T-helper 17 cell (primary cell): Measurements from ENCODE around the gene TRPV3. TPM values are rescaled to one million over a fixed set of nuclear protein-coding genes. Genes with fewer than 3 reads are reported as not detected.

Experiments
- ATAC-seq: fragments of 150-1000 bp; cut with Tn5 transposase; 2 replicates; pipeline ENCODE4 v1.10.0; 2021; ENCODE audit warnings: mild to moderate bottlenecking, moderate library complexity
- DNase-seq, 3 donors: peaks; one replicate each; pipeline versions ENCODE4 v3.0.0 to v3.0.0-alpha.2; 2020 to 2021
- H3K9me3 ChIP-seq: one replicate; pipeline ENCODE4 v1.7.0; 2013; ENCODE audit warnings: low read length, mild to moderate bottlenecking; ENCODE audit not compliant: control insufficient read depth, poor library complexity, severe bottlenecking
- H3K27ac Mint-ChIP-seq: one replicate; pipeline ENCODE4 v1.8.0; 2022; ENCODE audit warnings: mild to moderate bottlenecking, moderate library complexity, mixed read lengths
- H3K27me3 Mint-ChIP-seq: one replicate; pipeline ENCODE4 v1.8.0; 2022; ENCODE audit warnings: mixed read lengths
- H3K36me3 Mint-ChIP-seq: one replicate; pipeline ENCODE4 v1.8.0; 2022; ENCODE audit warnings: low read depth, mixed read lengths
- H3K4me1 Mint-ChIP-seq: one replicate; pipeline ENCODE4 v1.8.0; 2022; ENCODE audit warnings: mild to moderate bottlenecking, mixed read lengths
- H3K4me3 Mint-ChIP-seq: one replicate; pipeline ENCODE4 v1.8.0; 2022; ENCODE audit warnings: mild to moderate bottlenecking, moderate library complexity, mixed read lengths
- total RNA-seq, 4 donors: library from RNA in 2 of 4; stranded (reverse) in 2 of 4; gene quantifications; one replicate each; pipeline ENCODE4 v1.2.3 and lab custom pipeline; 2022 to 2026

The TRPV3 gene
- total RNA-seq (under 1 TPM; 0.27 to 0.55 TPM), total RNA-seq (lab: John Stamatoyannopoulos, UW) (0.30 to 0.58 reads per million in 2 donors)

DNA sequence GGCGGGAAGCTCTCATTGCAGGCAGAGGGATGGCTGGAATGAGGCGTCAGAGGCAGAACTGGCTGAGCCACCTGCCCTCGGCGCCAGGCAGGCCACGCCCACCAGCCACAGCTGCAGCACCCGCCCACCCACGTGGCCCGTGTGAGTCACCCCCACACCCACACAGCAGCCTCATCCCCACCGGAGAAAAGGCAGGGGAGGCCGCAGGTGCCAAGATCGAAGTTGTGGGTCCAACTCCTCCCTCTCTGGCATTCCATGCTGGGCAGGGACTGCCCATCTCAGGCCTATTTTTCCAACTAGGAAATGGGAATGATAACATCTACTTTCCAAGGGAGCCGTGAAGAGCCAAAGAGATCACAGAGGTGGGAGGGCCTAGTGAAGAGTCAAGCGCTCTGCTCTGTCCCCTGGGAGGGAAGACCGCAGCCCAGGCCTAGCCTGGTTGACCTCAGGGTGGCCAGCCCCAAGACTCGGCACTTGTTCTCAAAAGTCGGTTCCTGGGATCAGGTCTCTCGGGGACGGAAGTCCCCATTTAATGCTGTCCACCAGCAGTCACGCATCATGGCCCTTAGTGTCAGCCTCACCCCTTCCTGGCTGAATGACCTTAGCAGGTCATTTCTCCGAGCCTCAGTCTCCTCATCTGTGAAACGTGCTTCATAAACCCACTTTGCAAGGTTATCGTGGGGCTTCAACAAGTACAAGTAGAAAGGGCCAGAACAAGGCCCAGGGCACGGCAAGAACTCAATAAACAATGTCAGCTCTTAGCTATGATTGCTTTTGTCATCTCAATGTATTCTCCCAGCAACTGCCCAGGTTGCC lies at the start of gene TRPV3:
TRPV3 (minus strand) TSS at position 45 of the 816 bp plus-strand sequence. CDS start 2,962 bp downstream, outside the sequence.
- Mint-ChIP-seq H3K27me3 (peaks cover 16% of the 10 kb centered on the region), H3K27ac (peak within 1 kb of the TSS; percentile 81), H3K36me3 (peaks cover 2% of the 10 kb centered on the region), H3K4me1 (peaks cover 9% of the 10 kb centered on the region), H3K4me3 (peak within 1 kb of the TSS; percentile 68)
- no peaks in the 10 kb centered on the region for H3K9me3 ChIP-seq
- DNase-seq (peak; percentile 34 to 53 (median 35)), ATAC-seq (peak; percentile 75)

DNA sequence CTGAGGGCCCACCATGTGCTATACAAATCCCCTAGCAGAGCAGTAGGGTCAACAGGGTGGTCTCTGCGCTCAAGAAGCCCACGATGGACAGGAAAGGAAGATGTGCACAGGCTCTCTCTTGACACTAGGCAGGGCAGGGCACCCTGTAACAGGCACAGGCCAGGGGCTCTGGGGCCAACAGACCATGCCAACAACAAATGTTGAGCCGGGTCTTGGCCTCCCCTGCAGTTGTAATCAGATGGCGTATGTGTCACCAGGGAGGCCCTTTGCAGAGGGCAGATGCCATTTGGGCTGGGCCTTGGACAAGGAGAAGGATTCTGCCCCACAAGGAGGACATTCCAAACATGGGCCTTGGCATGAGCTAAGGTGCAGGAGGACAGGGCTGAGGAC lies 46.3 kb upstream of the TRPV3 start:
- no peaks in the 10 kb centered on the region for H3K9me3 ChIP-seq
- Mint-ChIP-seq H3K27me3 (no peaks in the 10 kb centered on the region), H3K4me3 (no peak overlapping the region), H3K36me3 (no peaks in the 10 kb centered on the region), H3K27ac (no peak overlapping the region), H3K4me1 (peaks cover 6% of the 10 kb centered on the region)
- ATAC-seq (no peak), DNase-seq (no peak)

DNA sequence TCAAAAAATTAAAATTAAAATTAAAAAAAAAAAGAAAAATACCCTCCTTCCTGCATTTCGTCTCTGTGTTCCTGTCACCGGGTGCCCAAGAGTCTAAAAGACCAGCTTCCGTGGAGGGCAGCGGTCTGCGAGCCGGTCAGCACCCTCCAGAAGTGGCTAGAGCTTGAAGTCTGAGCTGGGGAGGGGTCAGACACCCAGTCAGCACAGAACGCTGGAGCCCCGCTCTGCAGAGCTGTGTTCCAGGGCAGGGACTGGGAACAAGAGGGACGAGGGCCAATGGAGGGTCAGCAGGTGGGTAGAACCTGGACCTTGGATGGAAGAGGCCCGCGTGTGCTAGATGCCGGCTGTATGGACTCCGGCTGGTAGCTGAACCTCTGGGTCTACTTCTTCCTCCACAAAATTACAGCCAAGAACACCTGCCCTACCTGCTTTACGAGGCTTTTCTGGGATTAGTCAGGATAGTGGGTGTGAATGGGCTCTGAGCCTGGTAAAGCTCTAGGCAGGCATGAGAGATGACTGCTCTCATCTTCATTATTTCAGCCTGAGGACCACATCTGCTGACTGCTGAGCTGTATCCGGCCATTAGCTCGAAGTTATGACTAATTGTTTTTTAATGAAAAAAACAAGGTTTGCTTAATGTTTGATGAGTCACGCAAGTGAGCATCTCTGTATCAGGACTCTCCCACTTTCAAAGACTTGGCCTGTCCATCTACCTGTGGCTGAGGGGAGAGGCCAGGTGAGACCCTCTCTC lies 45.7 kb upstream of the TRPV3 start:
- H3K27ac Mint-ChIP-seq, result no peak overlapping the region
- H3K36me3 Mint-ChIP-seq, result no peaks in the 10 kb centered on the region
- DNase-seq (no peak), ATAC-seq (no peak)
- H3K9me3 ChIP-seq, result no peaks in the 10 kb centered on the region
- no peaks in the 10 kb centered on the region for H3K27me3 Mint-ChIP-seq
- no peak overlapping the region for H3K4me3 Mint-ChIP-seq
- peaks cover 6% of the 10 kb centered on the region for H3K4me1 Mint-ChIP-seq

DNA sequence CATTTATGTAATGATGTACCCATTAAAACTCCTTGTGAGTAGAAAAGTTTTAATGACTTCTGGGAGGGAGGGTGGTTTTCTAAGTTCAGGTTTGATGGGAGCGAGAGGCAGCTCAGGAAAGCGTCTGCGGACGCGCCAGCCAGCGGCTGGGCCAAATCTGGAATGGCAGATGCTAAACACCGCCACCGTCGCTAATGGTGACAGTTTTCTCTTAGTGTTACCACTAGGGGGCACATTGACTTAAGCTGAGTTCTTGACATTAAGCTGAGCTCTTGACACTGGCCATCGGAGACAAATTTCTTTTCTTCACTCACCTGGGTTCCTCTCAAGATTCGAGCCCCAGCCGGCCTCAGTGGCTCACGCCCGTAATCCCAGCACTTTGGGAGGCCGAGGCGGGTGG lies 44.9 kb upstream of the TRPV3 start:
- H3K27ac Mint-ChIP-seq, result no peak overlapping the region
- no peaks in the 10 kb centered on the region for H3K27me3 Mint-ChIP-seq
- DNase-seq, result no peak
- ATAC-seq, result no peak
- H3K4me3 Mint-ChIP-seq, result no peak overlapping the region
- no peaks in the 10 kb centered on the region for H3K9me3 ChIP-seq
- H3K4me1 Mint-ChIP-seq, result peaks cover 6% of the 10 kb centered on the region
- no peaks in the 10 kb centered on the region for H3K36me3 Mint-ChIP-seq

DNA sequence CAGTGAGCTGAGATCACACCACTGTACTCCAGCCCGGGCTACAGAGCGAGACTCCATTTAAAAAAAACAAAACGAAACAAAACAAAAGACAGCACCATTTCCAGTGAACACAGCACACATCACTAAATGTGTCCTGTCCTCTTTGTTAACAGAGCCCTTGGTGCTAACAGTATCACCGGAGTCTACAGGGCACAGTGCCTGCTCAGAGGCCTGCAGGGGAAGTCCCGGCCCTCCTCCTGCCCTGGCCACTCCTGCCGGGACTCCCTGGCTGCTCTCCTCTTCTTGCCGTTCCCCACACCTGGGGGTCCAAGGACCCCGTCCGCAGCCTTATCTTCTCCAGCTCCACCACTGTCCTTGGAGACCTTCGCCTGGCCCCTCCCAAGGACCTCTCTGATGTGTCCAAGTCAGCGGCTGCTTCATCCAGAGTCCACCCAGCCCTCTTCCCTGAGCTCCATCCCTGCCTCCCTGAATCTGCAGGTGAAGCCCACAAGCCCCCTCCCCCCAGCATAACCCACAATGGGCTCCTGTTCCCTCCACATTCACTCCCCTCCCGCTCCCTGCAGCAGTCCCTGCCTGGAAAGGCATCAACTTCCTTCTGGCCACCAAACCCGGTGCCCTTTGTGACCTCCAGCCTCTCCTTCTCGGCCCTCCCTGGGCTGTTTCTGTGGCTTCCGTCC lies 43.1 kb upstream of the TRPV3 start:
- no peak overlapping the region for H3K27ac Mint-ChIP-seq
- H3K36me3 Mint-ChIP-seq, result no peaks in the 10 kb centered on the region
- peaks cover 9% of the 10 kb centered on the region for H3K4me1 Mint-ChIP-seq
- no peak for DNase-seq
- H3K9me3 ChIP-seq, result no peaks in the 10 kb centered on the region
- no peaks in the 10 kb centered on the region for H3K27me3 Mint-ChIP-seq
- ATAC-seq, result no peak
- H3K4me3 Mint-ChIP-seq, result no peak overlapping the region

DNA sequence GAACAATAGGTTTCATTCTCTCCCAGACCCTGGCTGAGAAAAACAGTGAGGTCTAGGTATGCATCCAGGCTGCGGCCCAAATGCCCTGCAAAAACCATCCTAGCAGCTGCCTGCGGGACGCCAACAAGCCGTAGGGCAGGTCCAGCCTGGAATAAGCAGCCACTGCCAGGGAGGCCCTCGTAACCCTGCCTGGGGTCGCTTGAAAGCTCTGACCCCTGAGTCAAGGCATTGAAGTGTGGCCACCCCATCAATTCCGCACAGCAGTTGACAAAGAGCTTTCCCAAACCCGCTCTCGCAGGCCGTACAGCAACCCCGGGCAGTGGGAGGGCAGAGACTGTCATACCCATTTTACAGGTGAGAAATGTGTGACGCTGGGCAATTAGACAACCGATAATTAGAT lies 40.5 kb upstream of the TRPV3 start:
- H3K4me1 Mint-ChIP-seq, result peaks cover 5% of the 10 kb centered on the region
- H3K27ac Mint-ChIP-seq, result peak overlapping the region; percentile 37
- no peak for DNase-seq
- no peaks in the 10 kb centered on the region for H3K27me3 Mint-ChIP-seq
- ATAC-seq, result no peak
- H3K9me3 ChIP-seq, result no peaks in the 10 kb centered on the region
- no peaks in the 10 kb centered on the region for H3K36me3 Mint-ChIP-seq
- H3K4me3 Mint-ChIP-seq, result no peak overlapping the region

DNA sequence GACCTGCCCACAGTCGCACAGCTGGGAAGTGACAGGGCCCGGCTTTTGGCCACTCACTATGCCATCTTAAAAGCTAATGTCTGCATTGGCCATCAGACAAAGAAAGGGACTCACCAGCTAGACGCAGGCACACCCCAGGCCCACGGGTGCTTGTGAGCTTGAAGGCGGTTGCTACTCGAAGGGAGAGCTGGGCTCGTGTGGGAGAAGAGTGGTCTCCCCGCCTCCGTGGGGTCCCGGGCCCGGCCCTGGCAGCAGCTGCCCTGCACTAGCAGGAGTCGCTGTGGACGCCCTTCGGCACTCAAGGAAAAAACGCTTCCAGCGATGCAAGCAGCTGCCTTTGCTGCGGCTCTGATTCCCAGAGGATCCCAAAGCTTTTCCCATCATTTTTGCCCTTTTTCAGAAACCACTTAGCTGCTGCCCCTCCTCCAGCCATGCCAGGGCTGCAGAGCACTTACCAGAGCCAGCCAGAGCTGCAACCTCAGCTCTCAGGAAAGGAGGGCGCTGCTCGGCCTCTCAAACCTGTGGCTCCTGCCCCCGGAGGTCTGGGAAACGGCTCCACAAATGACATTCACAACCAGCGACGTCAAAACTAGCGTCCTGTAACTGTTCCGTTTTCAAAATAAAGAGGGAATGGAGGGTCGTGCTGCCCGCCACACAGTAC lies 39.3 kb upstream of the TRPV3 start:
- no peak overlapping the region for H3K4me3 Mint-ChIP-seq
- no peak overlapping the region for H3K27ac Mint-ChIP-seq
- DNase-seq (no peak), ATAC-seq (no peak)
- H3K27me3 Mint-ChIP-seq, result no peaks in the 10 kb centered on the region
- no peaks in the 10 kb centered on the region for H3K9me3 ChIP-seq
- H3K36me3 Mint-ChIP-seq, result no peaks in the 10 kb centered on the region
- H3K4me1 Mint-ChIP-seq, result peaks cover 5% of the 10 kb centered on the region

DNA sequence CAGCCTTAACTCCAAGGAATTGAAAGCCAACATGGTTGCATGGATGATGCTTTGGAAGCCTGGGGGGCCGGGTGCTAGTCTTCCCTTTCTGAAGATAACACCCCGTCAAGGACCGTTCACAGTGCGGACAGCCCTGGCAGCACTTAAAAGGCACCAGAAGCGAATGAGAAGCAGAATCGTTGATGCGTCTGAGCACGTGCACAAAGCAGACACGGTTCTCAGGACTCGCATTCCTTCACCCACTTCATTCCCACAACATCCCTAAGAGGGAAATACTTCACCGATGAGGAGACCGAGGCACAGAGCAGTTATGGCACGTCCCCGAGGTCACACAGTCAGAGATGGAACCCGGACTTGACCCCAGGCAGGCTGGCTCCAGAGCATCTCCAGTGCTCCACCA lies 37.4 kb upstream of the TRPV3 start:
- ATAC-seq (no peak), DNase-seq (no peak)
- H3K4me3 Mint-ChIP-seq, result no peak overlapping the region
- H3K27ac Mint-ChIP-seq, result no peak overlapping the region
- no peaks in the 10 kb centered on the region for H3K9me3 ChIP-seq
- H3K36me3 Mint-ChIP-seq, result no peaks in the 10 kb centered on the region
- H3K4me1 Mint-ChIP-seq, result peaks cover 3% of the 10 kb centered on the region
- no peaks in the 10 kb centered on the region for H3K27me3 Mint-ChIP-seq

DNA sequence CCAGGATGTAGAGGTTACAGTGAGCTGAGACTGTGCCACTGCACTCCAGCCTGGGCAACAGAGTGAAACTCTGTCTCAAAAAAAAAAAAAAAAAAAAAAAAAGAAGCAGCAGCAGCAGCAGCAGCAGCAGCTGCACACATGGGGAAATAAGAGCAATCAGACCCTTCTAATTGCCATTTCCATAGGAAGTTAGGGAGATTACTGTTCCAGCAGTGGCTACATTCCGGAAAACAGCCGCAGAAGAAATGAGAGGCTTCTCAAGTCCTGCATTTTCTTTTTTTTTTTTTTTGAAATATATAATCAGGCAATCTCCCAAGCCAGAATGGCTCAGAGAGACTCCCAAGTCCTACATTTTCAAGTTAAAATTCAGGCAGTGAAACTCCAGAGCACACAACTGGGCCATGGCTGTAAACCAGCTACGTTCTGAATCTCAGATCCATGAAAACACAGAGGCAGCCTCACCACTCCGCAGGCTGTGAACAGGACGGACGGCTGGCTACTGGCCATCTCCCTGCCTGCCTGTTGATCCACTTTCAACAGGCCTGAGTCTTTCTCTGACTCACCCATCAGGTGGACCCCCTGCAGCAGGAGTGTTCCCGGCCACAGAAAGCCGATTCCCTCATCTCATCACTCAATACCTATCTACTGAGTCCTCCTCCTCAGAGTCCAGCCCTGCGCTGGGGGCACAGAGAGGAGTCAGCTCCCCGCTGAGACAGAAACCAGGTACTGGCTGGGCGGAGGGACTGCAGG lies 36.6 kb upstream of the TRPV3 start:
- no peaks in the 10 kb centered on the region for H3K9me3 ChIP-seq
- no peaks in the 10 kb centered on the region for H3K27me3 Mint-ChIP-seq
- no peak for DNase-seq
- H3K27ac Mint-ChIP-seq, result no peak overlapping the region
- no peak for ATAC-seq
- H3K36me3 Mint-ChIP-seq, result peaks cover 3% of the 10 kb centered on the region
- no peak overlapping the region for H3K4me3 Mint-ChIP-seq
- peaks cover 6% of the 10 kb centered on the region for H3K4me1 Mint-ChIP-seq

DNA sequence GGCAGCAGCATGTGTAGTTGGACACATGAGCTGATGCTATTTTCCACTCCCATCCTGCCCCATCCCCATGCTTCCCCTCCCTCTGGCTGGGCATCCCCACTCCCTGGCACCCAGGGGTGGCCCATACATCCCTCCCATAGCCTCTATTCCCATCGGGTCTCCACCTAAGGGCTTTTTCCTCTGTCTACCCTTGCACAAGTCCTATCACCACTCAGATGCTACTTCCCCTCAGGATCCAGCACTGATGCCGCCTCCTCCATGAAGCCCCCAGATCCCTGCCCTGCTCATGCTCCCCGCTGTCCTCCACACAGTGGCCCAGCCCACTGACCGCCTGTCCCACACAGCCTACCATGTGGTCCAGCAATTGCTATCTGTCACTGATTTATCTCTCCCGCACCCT lies 35.8 kb upstream of the TRPV3 start:
- Mint-ChIP-seq H3K27ac (no peak overlapping the region), H3K4me1 (peaks cover 6% of the 10 kb centered on the region), H3K27me3 (no peaks in the 10 kb centered on the region), H3K36me3 (peaks cover 3% of the 10 kb centered on the region), H3K4me3 (no peak overlapping the region)
- ATAC-seq (no peak), DNase-seq (no peak)
- no peaks in the 10 kb centered on the region for H3K9me3 ChIP-seq

DNA sequence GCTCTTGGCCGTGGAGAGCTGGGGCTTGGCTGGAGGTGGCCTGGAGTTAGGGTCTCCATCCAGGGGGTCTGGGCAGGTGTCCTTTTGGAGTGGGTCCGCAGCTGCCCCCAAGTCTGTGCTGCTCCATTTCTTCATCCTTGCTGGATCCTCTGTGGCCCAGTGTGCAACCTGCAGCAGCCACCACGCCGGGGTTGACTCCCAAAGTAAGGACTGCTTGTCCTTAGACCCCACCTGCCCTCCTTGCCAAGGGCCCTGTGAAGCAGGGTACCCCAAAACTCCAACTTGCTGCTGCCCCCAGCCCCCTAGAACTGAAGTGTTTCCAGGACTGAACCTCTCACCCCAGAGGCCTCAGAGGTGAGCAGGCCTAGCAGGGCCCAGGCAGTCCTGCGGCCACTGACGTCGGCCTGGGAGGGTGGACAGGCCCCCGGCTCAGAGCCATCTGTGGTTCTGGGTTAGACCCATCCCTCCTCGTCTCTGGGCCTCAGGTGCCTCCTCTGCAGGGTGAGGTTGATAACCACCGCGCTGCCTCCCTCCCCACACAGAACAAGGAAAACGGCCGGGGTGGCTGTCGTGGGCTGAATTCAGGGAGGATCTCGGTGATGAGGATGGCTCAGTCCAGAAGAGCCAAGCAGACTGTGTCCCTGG lies 34.7 kb upstream of the TRPV3 start:
- DNase-seq (no peak), ATAC-seq (no peak)
- H3K9me3 ChIP-seq, result no peaks in the 10 kb centered on the region
- Mint-ChIP-seq H3K27ac (no peak overlapping the region), H3K4me3 (no peak overlapping the region), H3K4me1 (peaks cover 6% of the 10 kb centered on the region), H3K27me3 (no peaks in the 10 kb centered on the region), H3K36me3 (peaks cover 3% of the 10 kb centered on the region)

DNA sequence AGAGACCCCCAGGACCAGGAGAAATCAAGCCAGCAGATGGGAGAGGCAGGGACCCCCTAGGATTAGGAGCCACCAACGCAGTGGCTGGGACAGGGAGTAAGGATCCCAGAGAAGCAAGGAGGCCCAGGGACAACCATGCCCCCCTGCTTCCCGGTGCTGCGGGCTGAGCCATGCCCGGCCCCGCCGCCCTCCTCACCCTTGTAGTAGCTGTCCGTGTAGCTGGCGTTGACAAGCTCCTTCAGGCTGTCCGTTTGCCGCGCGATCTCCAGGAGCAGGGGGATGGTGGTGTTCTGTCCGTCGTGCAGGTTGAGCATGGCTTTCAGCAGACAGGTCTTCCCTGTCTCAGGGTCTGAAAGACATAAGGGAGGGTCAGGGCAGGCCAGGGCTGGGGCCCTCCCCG lies 33.2 kb upstream of the TRPV3 start:
- ATAC-seq, result no peak
- H3K27me3 Mint-ChIP-seq, result no peaks in the 10 kb centered on the region
- no peaks in the 10 kb centered on the region for H3K9me3 ChIP-seq
- DNase-seq, result no peak
- H3K27ac Mint-ChIP-seq, result no peak overlapping the region
- H3K4me1 Mint-ChIP-seq, result peaks cover 3% of the 10 kb centered on the region
- peaks cover 3% of the 10 kb centered on the region for H3K36me3 Mint-ChIP-seq
- H3K4me3 Mint-ChIP-seq, result no peak overlapping the region
